T-cell (primary cell): ENCODE measurements around the gene MOB1A. TPM values are rescaled to one million over a fixed set of nuclear protein-coding genes. Genes with fewer than 3 reads are reported as not detected.

Experiments
- ATAC-seq, 4 experiments: fragments of 200-7000 bp in 3 of 4; fragments of 150-1000 bp in 1 of 4; cut with Tn5 transposase; replicated peaks in 1 of 4; 1 replicate in 3 of 4; 2 replicates in 1 of 4; pipeline ENCODE4 v1.10.0; 2021; ENCODE audit warnings: moderate library complexity in 3 of 4, mild to moderate bottlenecking in 2 of 4, moderate number of reproducible peaks in 1 of 4
- CTCF ChIA-PET, 2 donors: fragments of 300-600 bp; sonication (Branson Sonifier 250); formaldehyde crosslinking; loops; one replicate each; lab custom pipeline; 2022; ENCODE audit warnings: antibody characterized with exemption in 2 of 2; lab: Charles Lee
- POLR2A ChIA-PET, 2 donors: fragments of 300-600 bp; sonication (Branson Sonifier 250); formaldehyde crosslinking; loops; one replicate each; lab custom pipeline; 2022; ENCODE audit warnings: antibody characterized with exemption in 2 of 2; lab: Charles Lee
- DNase-seq, 35 experiments: peaks; one replicate each; pipeline versions ENCODE4 v3.0.0 to v3.0.0-alpha.2; 2013 to 2023
- H3K27ac ChIP-seq: one replicate; pipeline ENCODE4 v1.5.1; 2013; ENCODE audit warnings: low read length
- H3K27me3 ChIP-seq, 2 experiments: replicated peaks in 1 of 2; 1 replicate in 1 of 2; 2 replicates in 1 of 2; pipeline versions ENCODE4 v1.6.1 to v1.7.0; 2013; ENCODE audit warnings: low read length in 1 of 2, mixed read lengths in 1 of 2; ENCODE audit not compliant: control insufficient read depth in 2 of 2, insufficient read depth in 2 of 2; ENCODE audit errors: extremely low read depth in 1 of 2
- H3K36me3 ChIP-seq, 2 donors: 1 replicate in 1 of 2; 2 replicates in 1 of 2; pipeline versions ENCODE4 v1.6.1 to v1.7.0; 2013; ENCODE audit warnings: low read length in 1 of 2; ENCODE audit not compliant: control insufficient read depth in 2 of 2, insufficient read depth in 1 of 2; ENCODE audit errors: extremely low read depth in 1 of 2
- H3K4me1 ChIP-seq, 2 experiments: 1 replicate in 1 of 2; 2 replicates in 1 of 2; pipeline versions ENCODE4 v1.6.1 to v1.7.0; 2013; ENCODE audit warnings: low read length in 2 of 2, mixed read lengths in 1 of 2; ENCODE audit not compliant: insufficient read depth in 2 of 2, control insufficient read depth in 1 of 2; ENCODE audit errors: extremely low read depth in 1 of 2
- H3K4me3 ChIP-seq, 2 donors: 1 replicate in 1 of 2; 2 replicates in 1 of 2; pipeline versions ENCODE4 v1.5.1 to v1.7.0; 2013; ENCODE audit warnings: mild to moderate bottlenecking in 2 of 2, low read length in 1 of 2, moderate library complexity in 1 of 2; ENCODE audit not compliant: control insufficient read depth in 1 of 2; ENCODE audit errors: extremely low read depth in 1 of 2
- H3K9me3 ChIP-seq: 2 replicates; pipeline ENCODE4 v1.7.0; 2013
- H3K27ac Mint-ChIP-seq, 2 donors: one replicate each; pipeline ENCODE4 v1.8.0; 2020 to 2021; ENCODE audit warnings: mild to moderate bottlenecking in 2 of 2, mixed read lengths in 2 of 2
- H3K27me3 Mint-ChIP-seq, 2 donors: one replicate each; pipeline ENCODE4 v1.8.0; 2021 to 2022; ENCODE audit warnings: mixed read lengths in 2 of 2
- H3K36me3 Mint-ChIP-seq: one replicate; pipeline ENCODE4 v1.8.0; 2021; ENCODE audit warnings: mixed read lengths
- H3K4me1 Mint-ChIP-seq, 3 donors: one replicate each; pipeline ENCODE4 v1.8.0; 2020 to 2022; ENCODE audit warnings: mixed read lengths in 3 of 3, mild to moderate bottlenecking in 1 of 3
- H3K4me3 Mint-ChIP-seq, 3 donors: one replicate each; pipeline ENCODE4 v1.8.0; 2020 to 2022; ENCODE audit warnings: mild to moderate bottlenecking in 3 of 3, mixed read lengths in 3 of 3, moderate library complexity in 3 of 3
- H3K9me3 Mint-ChIP-seq, 3 donors: one replicate each; pipeline ENCODE4 v1.8.0; 2020 to 2022; ENCODE audit warnings: mixed read lengths in 3 of 3
- WGBS: methylation state at CpG from one replicate; pipeline ENCODE4 v1.1.5; 2013; ENCODE audit warnings: missing lambda C conversion rate; ENCODE audit not compliant: insufficient coverage; 5-methylcytosine and 5-hydroxymethylcytosine counted together
- total RNA-seq, 35 experiments: library from RNA in 6 of 35; stranded (reverse) in 6 of 35; fragments of 120-200 nt in 1 of 35; gene quantifications; one replicate each; pipeline versions ENCODE4 v1.2.1 to v1.2.4 and lab custom pipeline; 2013 to 2026

The MOB1A gene
- total RNA-seq, 5 donors from 2014 or later (not counting 1 experiment from before 2014, with no cell fraction given), result 131 to 156 (median 138) TPM

GRCh38 chr2:74201196-74201595 is 22.5 kb upstream of the MOB1A start:
- H3K27me3 Mint-ChIP-seq, result no peaks in the 10 kb centered on the region
- peak overlapping the region in 1 of 3 donors; percentile 21 for H3K4me3 Mint-ChIP-seq
- no peaks in the 10 kb centered on the region for H3K36me3 Mint-ChIP-seq
- ATAC-seq, result no peak
- peak overlapping the region in 1 of 2 donors; percentile 78 for H3K27ac Mint-ChIP-seq
- no peaks in the 10 kb centered on the region for H3K9me3 Mint-ChIP-seq
- H3K4me1 Mint-ChIP-seq, result peaks cover 51 to 56% (median 54%) of the 10 kb centered on the region in 3 donors
- Histone ChIP-seq H3K9me3 (no peaks in the 10 kb centered on the region), H3K4me1 (peaks cover 19 to 36% of the 10 kb centered on the region in 2 experiments), H3K4me3 (no peak overlapping the region), H3K27ac (no peak overlapping the region), H3K36me3 (no peaks in the 10 kb centered on the region), H3K27me3 (no peaks in the 10 kb centered on the region)
- no CpG with 5 or more reads among the region's 3 CpGs for WGBS
- DNase-seq, result no peak
- ChIA-PET CTCF (interaction anchor here in 1 of 2 donors (0.7 kb wide), 1 partner anchor 334 kb away, joined by 3 read pairs; no protein-coding TSS in a partner anchor), POLR2A (interaction anchor here (0.6 kb wide), 2 partner anchors 630 to 1376 kb away, joined by 3 to 5 read pairs; no protein-coding TSS in a partner anchor)

- WGBS, result 30% methylated on average over 3 of the region's 8 CpGs
- no peaks in the 10 kb centered on the region for H3K9me3 ChIP-seq
- Mint-ChIP-seq H3K27ac (peak overlapping the region; percentile 100), H3K9me3 (no peaks in the 10 kb centered on the region), H3K36me3 (no peaks in the 10 kb centered on the region), H3K4me1 (peaks cover 38 to 43% (median 41%) of the 10 kb centered on the region in 3 donors), H3K27me3 (no peaks in the 10 kb centered on the region), H3K4me3 (peak overlapping the region; percentile 92 to 99 (median 94))
- ChIA-PET CTCF (interaction anchor here (0.5 to 3.7 kb wide), 8 partner anchors 8 to 384 kb away, joined by 3 to 27 read pairs (median 4); partner anchors contain the start of gene MOB1A (in 1 of the 2)), POLR2A (interaction anchor here (0.7 to 1.0 kb wide), 5 partner anchors 259 to 585 kb away, joined by 4 to 7 read pairs (median 4); partner anchors contain the start of gene WBP1 (in 1 of the 2))
- peak overlapping the region; percentile 85 for H3K27ac ChIP-seq
- peak overlapping the region; percentile 69 to 72 for H3K4me3 ChIP-seq
- DNase-seq (peak in 1 of 35 experiments; percentile 26), ATAC-seq (no peak)
- peaks cover 0 to 5% of the 10 kb centered on the region in 2 experiments for H3K27me3 ChIP-seq
- no peaks in the 10 kb centered on the region for H3K36me3 ChIP-seq
- H3K4me1 ChIP-seq, result peaks cover 10 to 23% of the 10 kb centered on the region in 2 experiments
Measured at GRCh38 chr2:74199871-74200305, 21.2 kb upstream of the MOB1A start.

- Mint-ChIP-seq H3K36me3 (no peaks in the 10 kb centered on the region), H3K4me1 (peaks cover 35 to 37% (median 37%) of the 10 kb centered on the region in 3 donors), H3K27ac (peak overlapping the region; percentile 100), H3K9me3 (no peaks in the 10 kb centered on the region), H3K27me3 (no peaks in the 10 kb centered on the region), H3K4me3 (peak overlapping the region; percentile 92 to 99 (median 94))
- no peaks in the 10 kb centered on the region for H3K9me3 ChIP-seq
- peak overlapping the region; percentile 85 for H3K27ac ChIP-seq
- peak in 3 of 4 experiments; percentile 1 to 2 (median 1) for ATAC-seq
- H3K36me3 ChIP-seq, result no peaks in the 10 kb centered on the region
- 3% methylated on average over 4 of the region's 20 CpGs for WGBS
- H3K4me3 ChIP-seq, result peak overlapping the region; percentile 69 to 72
- peaks cover 0 to 5% of the 10 kb centered on the region in 2 experiments for H3K27me3 ChIP-seq
- ChIA-PET POLR2A (interaction anchor here (0.6 to 1.0 kb wide), 7 partner anchors 12 to 584 kb away, joined by 3 to 7 read pairs (median 4); partner anchors contain the start of genes MOB1A (in 1 of the 2) and WBP1 (in 1 of the 2)), CTCF (interaction anchor here (0.5 to 3.7 kb wide), 9 partner anchors 8 to 384 kb away, joined by 3 to 27 read pairs (median 4); partner anchors contain the start of gene MOB1A (in 1 of the 2))
- peak in 3 of 35 experiments; percentile 5 to 15 (median 7) for DNase-seq
- H3K4me1 ChIP-seq, result peaks cover 10 to 21% of the 10 kb centered on the region in 2 experiments
Measured at GRCh38 chr2:74199275-74199701, 20.6 kb upstream of the MOB1A start.

- Histone ChIP-seq H3K4me3 (peak within 1 kb of the TSS; percentile 69 to 72), H3K27ac (peak within 1 kb of the TSS; percentile 85), H3K9me3 (no peaks in the 10 kb centered on the region), H3K36me3 (no peaks in the 10 kb centered on the region), H3K27me3 (peaks cover 0 to 5% of the 10 kb centered on the region in 2 experiments), H3K4me1 (peaks cover 10 to 21% of the 10 kb centered on the region in 2 experiments)
- peak within 1 kb of the TSS; percentile 100 for H3K27ac Mint-ChIP-seq
- DNase-seq, result peak; percentile 73 to 93 (median 83)
- no peaks in the 10 kb centered on the region for H3K36me3 Mint-ChIP-seq
- no peaks in the 10 kb centered on the region for H3K27me3 Mint-ChIP-seq
- peak within 1 kb of the TSS; percentile 92 to 99 (median 94) for H3K4me3 Mint-ChIP-seq
- H3K9me3 Mint-ChIP-seq, result no peaks in the 10 kb centered on the region
- peaks cover 33 to 37% (median 37%) of the 10 kb centered on the region in 3 donors for H3K4me1 Mint-ChIP-seq
- ChIA-PET CTCF (interaction anchor here (0.6 to 3.7 kb wide), 6 partner anchors 8 to 375 kb away, joined by 3 to 27 read pairs (median 3); partner anchors contain the start of gene MOB1A (in 1 of the 2)), POLR2A (interaction anchor here (0.6 to 1.0 kb wide), 3 partner anchors 12 to 20 kb away, joined by 3 to 4 read pairs (median 3); partner anchors contain the start of gene MOB1A (in 1 of the 2))
- under 1% methylated on average over 96 of the region's 96 CpGs for WGBS
- ATAC-seq, result peak; percentile 89 to 91 (median 89)
Measured at GRCh38 chr2:74198461-74199274, 20.0 kb upstream of the MOB1A start, which contains the start of gene MTHFD2. TSS of gene MTHFD2 (plus strand) at chr2:74198615. CDS start at chr2:74198642, 27 bp downstream.

GRCh38 chr2:74198023-74198460 is 19.4 kb upstream of the MOB1A start:
- ChIA-PET POLR2A (interaction anchor here in 1 of 2 donors (0.5 to 1.0 kb wide), 2 partner anchors 13 to 20 kb away, joined by 4 to 13 read pairs; partner anchors contain the start of gene MOB1A), CTCF (interaction anchor here in 1 of 2 donors (0.7 to 3.7 kb wide), 3 partner anchors 9 to 374 kb away, joined by 3 to 27 read pairs (median 3); partner anchors contain the start of gene MOB1A)
- Histone ChIP-seq H3K4me1 (peaks cover 10 to 21% of the 10 kb centered on the region in 2 experiments), H3K27me3 (peaks cover 0 to 5% of the 10 kb centered on the region in 2 experiments), H3K36me3 (no peaks in the 10 kb centered on the region), H3K4me3 (peak overlapping the region; percentile 69 to 72), H3K27ac (peak overlapping the region; percentile 85), H3K9me3 (no peaks in the 10 kb centered on the region)
- WGBS, result 13% methylated on average over 12 of the region's 18 CpGs
- DNase-seq (no peak), ATAC-seq (no peak)
- H3K36me3 Mint-ChIP-seq, result no peaks in the 10 kb centered on the region
- peak overlapping the region; percentile 100 for H3K27ac Mint-ChIP-seq
- peak overlapping the region; percentile 92 to 99 (median 94) for H3K4me3 Mint-ChIP-seq
- H3K4me1 Mint-ChIP-seq, result peaks cover 33 to 37% (median 34%) of the 10 kb centered on the region in 3 donors
- H3K9me3 Mint-ChIP-seq, result no peaks in the 10 kb centered on the region
- H3K27me3 Mint-ChIP-seq, result no peaks in the 10 kb centered on the region
